Uterus (tissue), 4 donors: ENCODE data around the gene ETF1. TPM values are rescaled to one million over a fixed set of nuclear protein-coding genes. Genes with fewer than 3 reads are reported as not detected.

ENCODE experiments used
- DNase-seq, 2 donors: peaks; one replicate each; pipeline ENCODE4 v3.0.0-alpha.2; 2019 to 2020
- H3K27ac ChIP-seq, 2 donors: fragments of 200-600 bp; sonication (generic); 1 replicate in 1 of 2; 2 replicates in 1 of 2; pipeline ENCODE4 v1.5.1; 2016 to 2018
- H3K27me3 ChIP-seq, 2 donors: fragments of 200-600 bp; sonication (generic); one replicate each; pipeline ENCODE4 v1.5.1; 2018 to 2019; ENCODE audit warnings: control low read depth in 1 of 2
- H3K36me3 ChIP-seq, 2 donors: fragments of 200-600 bp; sonication (generic); one replicate each; pipeline ENCODE4 v1.5.1; 2019; ENCODE audit warnings: control low read depth in 1 of 2
- H3K4me1 ChIP-seq, 2 donors: fragments of 200-600 bp; sonication (generic); one replicate each; pipeline ENCODE4 v1.5.1; 2018 to 2019; ENCODE audit warnings: control low read depth in 1 of 2
- H3K4me3 ChIP-seq, 2 donors: fragments of 200-600 bp; sonication (generic); 1 replicate in 1 of 2; 2 replicates in 1 of 2; pipeline ENCODE4 v1.5.1; 2018 to 2019; ENCODE audit warnings: mild to moderate bottlenecking in 1 of 2
- H3K9me3 ChIP-seq, 2 donors: fragments of 200-600 bp; sonication (generic); one replicate each; pipeline ENCODE4 v1.5.1; 2019; ENCODE audit warnings: control low read depth in 1 of 2
- CTCF ChIP-seq, 4 experiments: fragments of 200-600 bp in 2 of 4; fragments of 450-650 bp in 2 of 4; sonication (generic) in 2 of 4; IDR thresholded peaks; one replicate each; pipeline ENCODE4 v1.5.1; 2016 to 2019; ENCODE audit warnings: antibody characterized with exemption in 4 of 4, mild to moderate bottlenecking in 2 of 4, moderate library complexity in 1 of 4
- POLR2A ChIP-seq, 2 donors: fragments of 450-650 bp; IDR thresholded peaks; one replicate each; pipeline ENCODE4 v1.6.1; 2016; ENCODE audit warnings: antibody characterized with exemption in 2 of 2, mild to moderate bottlenecking in 1 of 2, moderate library complexity in 1 of 2
- intact Hi-C: fragments of 100-400 bp; cut with DNase I; formaldehyde crosslinking; loops from one replicate; pipeline ENCODE4 v1.15.1; 2023; ENCODE audit warnings: low total_unique reads
- total RNA-seq, 4 donors: library from RNA; depleted of rRNA in 3 of 4; stranded (reverse); fragments of >200 nt in 3 of 4; gene quantifications; one replicate each; pipeline versions ENCODE4 v1.1.0 to v1.2.4, GENCODE V29; 2014 to 2023
- donor health status: DM: yes; HTN: yes; CAD: no.

The ETF1 gene
- total RNA-seq, 4 donors from 2014 or later = 40.9 to 129 (median 87.8) TPM

- TF ChIP-seq CTCF (IDR thresholded peaks at IDR 0.05) (no peak), POLR2A (IDR thresholded peaks at IDR 0.05) (no peak)
- H3K27ac ChIP-seq = no peak overlapping the region
- H3K36me3 ChIP-seq = no peaks in the 10 kb centered on the region
- intact Hi-C loops = no loop called here
- H3K27me3 ChIP-seq = no peaks in the 10 kb centered on the region
- H3K9me3 ChIP-seq = no peaks in the 10 kb centered on the region
- DNase-seq = no peak
- no peak overlapping the region for H3K4me3 ChIP-seq
- H3K4me1 ChIP-seq = peaks cover 0 to 10% of the 10 kb centered on the region in 2 donors
These were observed 27.8 kb upstream of the ETF1 start for GRCh38 chr5:138570871-138571270.

- Histone ChIP-seq H3K9me3 (no peaks in the 10 kb centered on the region), H3K27me3 (no peaks in the 10 kb centered on the region), H3K27ac (no peak overlapping the region), H3K36me3 (no peaks in the 10 kb centered on the region), H3K4me1 (peaks cover 0 to 10% of the 10 kb centered on the region in 2 donors), H3K4me3 (no peak overlapping the region)
- intact Hi-C loops = no loop called here
- DNase-seq = no peak
- TF ChIP-seq CTCF (IDR thresholded peaks at IDR 0.05) (no peak), POLR2A (IDR thresholded peaks at IDR 0.05) (no peak)
These were observed 26.7 kb upstream of the ETF1 start for GRCh38 chr5:138569782-138570181.

- no peaks in the 10 kb centered on the region for H3K4me1 ChIP-seq
- no peaks in the 10 kb centered on the region for H3K9me3 ChIP-seq
- no peak for TF ChIP-seq POLR2A (IDR thresholded peaks at IDR 0.05)
- TF ChIP-seq CTCF (IDR thresholded peaks at IDR 0.05) = no peak
- intact Hi-C loops = no loop called here
- H3K27me3 ChIP-seq = no peaks in the 10 kb centered on the region
- DNase-seq = no peak
- H3K36me3 ChIP-seq = no peaks in the 10 kb centered on the region
- H3K4me3 ChIP-seq = no peak overlapping the region
- H3K27ac ChIP-seq = no peak overlapping the region
These were observed 25.2 kb upstream of the ETF1 start for GRCh38 chr5:138568061-138568824.

GRCh38 chr5:138566792-138567191 is 23.8 kb upstream of the ETF1 start:
- Histone ChIP-seq H3K4me3 (no peak overlapping the region), H3K36me3 (no peaks in the 10 kb centered on the region), H3K4me1 (no peaks in the 10 kb centered on the region), H3K27ac (no peak overlapping the region), H3K27me3 (no peaks in the 10 kb centered on the region), H3K9me3 (no peaks in the 10 kb centered on the region)
- intact Hi-C loops = no loop called here
- no peak for TF ChIP-seq CTCF (IDR thresholded peaks at IDR 0.05)
- no peak for TF ChIP-seq POLR2A (IDR thresholded peaks at IDR 0.05)
- no peak for DNase-seq

GRCh38 chr5:138565100-138565821 is 22.2 kb upstream of the ETF1 start:
- Histone ChIP-seq H3K36me3 (no peaks in the 10 kb centered on the region), H3K27ac (no peak overlapping the region), H3K4me3 (no peak overlapping the region), H3K4me1 (no peaks in the 10 kb centered on the region), H3K9me3 (no peaks in the 10 kb centered on the region), H3K27me3 (no peaks in the 10 kb centered on the region)
- TF ChIP-seq POLR2A (IDR thresholded peaks at IDR 0.05) (no peak), CTCF (IDR thresholded peaks at IDR 0.05) (no peak)
- intact Hi-C loops = no loop called here
- no peak for DNase-seq
